ENCODE data around the gene ASIC3. TPM values are rescaled to one million over a fixed set of nuclear protein-coding genes. Genes with fewer than 3 reads are reported as not detected.

ASIC3 gene
- total and polyA plus RNA-seq, 2 of the 8 experiments (the other 6 are each of a cell fraction or from before 2014, with no cell fraction given), result 1.6 to 1.9 TPM

DNA sequence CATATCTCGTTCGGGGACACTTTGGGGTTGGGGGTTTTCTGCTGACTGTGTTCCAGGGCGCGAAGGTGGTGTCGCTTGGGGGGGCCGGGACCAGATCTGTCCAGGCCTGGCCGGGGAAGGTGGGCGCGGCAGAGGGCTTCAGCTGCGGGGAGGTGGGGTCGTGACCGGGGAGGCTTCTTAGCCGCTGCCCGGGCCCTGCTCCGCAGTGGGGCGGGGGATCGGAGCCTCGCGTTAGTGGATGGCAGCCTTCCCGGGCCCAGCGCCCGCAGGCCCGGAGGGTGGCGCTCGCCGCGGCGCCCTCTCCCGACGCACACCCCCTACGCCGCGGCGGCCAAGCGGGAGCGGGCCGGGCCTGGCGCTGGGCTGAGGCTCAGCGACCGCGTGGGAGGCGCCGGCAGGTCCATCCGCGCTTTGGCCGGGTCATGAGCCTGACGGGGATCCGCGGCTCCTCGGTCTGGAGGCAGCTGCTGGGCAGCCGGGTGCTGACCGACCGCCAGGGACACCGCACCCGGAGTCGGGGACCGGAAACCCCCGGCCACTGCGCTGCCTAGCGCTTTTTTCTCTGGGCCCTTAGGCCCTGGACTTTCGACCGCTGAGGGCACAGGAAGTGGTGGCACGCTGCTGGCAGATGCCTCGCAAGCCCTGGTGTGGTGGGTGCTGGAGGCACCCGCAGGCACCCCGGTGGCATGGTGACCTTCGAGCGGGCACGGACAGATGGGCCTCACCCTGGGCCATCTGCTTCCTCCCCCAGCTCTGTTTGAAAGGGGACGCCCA lies 39.1 kb downstream of the ASIC3 start (continued):
- TF ChIP-seq KDM5A (IDR thresholded peaks at IDR 0.05; ENCODE audit: low read length) (no peak), EGR1 (IDR thresholded peaks at IDR 0.05; ENCODE audit: borderline replicate concordance, low read depth, low read length) (no peak), HDAC6 (IDR thresholded peaks at IDR 0.05; ENCODE audit: low read depth, low read length) (no peak), SIN3A (conservative IDR thresholded peaks at IDR 0.05 in 1 of 2, IDR thresholded peaks at IDR 0.05 in 1 of 2; ENCODE audit: low read depth in 1 of 2, low read length in 2 of 2) (peak in 1 of 2 experiments; percentile 20; a peak in 1 of 4 replicates), GABPA (IDR thresholded peaks at IDR 0.05; ENCODE audit: borderline replicate concordance, insufficient read depth, low read length) (no peak), JUN (IDR thresholded peaks at IDR 0.05; ENCODE audit: low read depth, low read length) (no peak), TAF1 (IDR thresholded peaks at IDR 0.05; ENCODE audit: low read depth, low read length) (no peak), CEBPB (IDR thresholded peaks at IDR 0.05; ENCODE audit: low read depth, low read length) (no peak), POLR2AphosphoS5 (IDR thresholded peaks at IDR 0.05; ENCODE audit: low read depth, low read length) (no peak), SP1 (IDR thresholded peaks at IDR 0.05; ENCODE audit: low read depth, low read length) (no peak)
- TF ChIP-seq, protein P1, sequence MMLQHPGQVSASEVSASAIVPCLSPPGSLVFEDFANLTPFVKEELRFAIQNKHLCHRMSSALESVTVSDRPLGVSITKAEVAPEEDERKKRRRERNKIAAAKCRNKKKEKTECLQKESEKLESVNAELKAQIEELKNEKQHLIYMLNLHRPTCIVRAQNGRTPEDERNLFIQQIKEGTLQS (IDR thresholded peaks at IDR 0.05; ENCODE audit: insufficient read depth, low read depth, low read length), result no peak
- TF ChIP-seq, protein P2, sequence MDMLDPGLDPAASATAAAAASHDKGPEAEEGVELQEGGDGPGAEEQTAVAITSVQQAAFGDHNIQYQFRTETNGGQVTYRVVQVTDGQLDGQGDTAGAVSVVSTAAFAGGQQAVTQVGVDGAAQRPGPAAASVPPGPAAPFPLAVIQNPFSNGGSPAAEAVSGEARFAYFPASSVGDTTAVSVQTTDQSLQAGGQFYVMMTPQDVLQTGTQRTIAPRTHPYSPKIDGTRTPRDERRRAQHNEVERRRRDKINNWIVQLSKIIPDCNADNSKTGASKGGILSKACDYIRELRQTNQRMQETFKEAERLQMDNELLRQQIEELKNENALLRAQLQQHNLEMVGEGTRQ (IDR thresholded peaks at IDR 0.05; ENCODE audit: low read length), result no peak
